Loucy (cell line): ENCODE results near the gene GPATCH4.

Experiments
- H2AFZ ChIP-seq: fragments of 200-600 bp; sonication (generic); 2 replicates; pipeline ENCODE4 v1.6.0; 2016; ENCODE audit warnings: antibody characterized with exemption, mild to moderate bottlenecking, low read length, moderate library complexity
- H3F3A ChIP-seq: fragments of 200-600 bp; 2 replicates; pipeline ENCODE4 v1.6.0; 2016; ENCODE audit warnings: antibody characterized with exemption, low read depth, mild to moderate bottlenecking
- H3K27me3 ChIP-seq: fragments of 200-600 bp; sonication (generic); 2 replicates; pipeline ENCODE4 v1.6.1; 2014; ENCODE audit warnings: low read length, mild to moderate bottlenecking; ENCODE audit not compliant: insufficient read depth, poor library complexity, severe bottlenecking
- H3K36me3 ChIP-seq: fragments of 200-600 bp; sonication (generic); 2 replicates; pipeline ENCODE4 v1.6.1; 2016; ENCODE audit warnings: low read length; ENCODE audit not compliant: insufficient read depth
- H3K4me1 ChIP-seq: fragments of 200-600 bp; sonication (generic); 2 replicates; pipeline ENCODE4 v1.5.1; 2014; ENCODE audit warnings: low read length, mild to moderate bottlenecking; ENCODE audit not compliant: insufficient read depth, poor library complexity, severe bottlenecking
- H3K4me2 ChIP-seq: fragments of 200-600 bp; sonication (generic); 2 replicates; pipeline ENCODE4 v1.6.0; 2014; ENCODE audit warnings: antibody characterized with exemption, low read length, low read depth, mild to moderate bottlenecking; ENCODE audit not compliant: poor library complexity, severe bottlenecking
- H3K4me3 ChIP-seq: fragments of 200-600 bp; sonication (generic); 2 replicates; pipeline ENCODE4 v1.5.1; 2014; ENCODE audit warnings: low read length, mild to moderate bottlenecking, mixed read lengths; ENCODE audit not compliant: poor library complexity, severe bottlenecking
- H3K79me2 ChIP-seq: fragments of 200-600 bp; sonication (generic); 2 replicates; pipeline ENCODE4 v1.6.1; 2014; ENCODE audit warnings: low read length; ENCODE audit not compliant: insufficient read depth
- H3K9ac ChIP-seq: fragments of 200-600 bp; sonication (generic); 2 replicates; pipeline ENCODE4 v1.6.0; 2014; ENCODE audit warnings: mild to moderate bottlenecking, low read depth, low read length, moderate library complexity; ENCODE audit not compliant: poor library complexity, severe bottlenecking
- H3K9me2 ChIP-seq: fragments of 200-600 bp; sonication (generic); replicated peaks from 2 replicates; pipeline ENCODE4 v1.6.1; 2016; ENCODE audit warnings: low read depth, low read length, mixed read lengths
- H3K9me3 ChIP-seq: fragments of 200-600 bp; sonication (generic); 2 replicates; pipeline ENCODE4 v1.6.1; 2014; ENCODE audit warnings: mild to moderate bottlenecking, antibody characterized with exemption, low read length, low read depth; ENCODE audit not compliant: insufficient read depth
- H4K20me1 ChIP-seq: fragments of 200-600 bp; sonication (generic); 2 replicates; pipeline ENCODE4 v1.6.0; 2014; ENCODE audit warnings: antibody characterized with exemption, low read length, mild to moderate bottlenecking; ENCODE audit not compliant: insufficient read depth, poor library complexity, severe bottlenecking
- EZH2phosphoT487 ChIP-seq: fragments of 200-600 bp; IDR thresholded peaks from 2 replicates; pipeline ENCODE4 v1.6.1; 2018; ENCODE audit warnings: antibody characterized with exemption, mild to moderate bottlenecking, moderate library complexity, borderline replicate concordance
- TF ChIP-seq, protein P1 (sequence below): fragments of 200-600 bp; sonication (generic); conservative IDR thresholded peaks from 2 replicates; pipeline ENCODE4 v1.5.1; 2014; ENCODE audit warnings: mild to moderate bottlenecking, antibody characterized with exemption, low read length

The GPATCH4 gene

DNA sequence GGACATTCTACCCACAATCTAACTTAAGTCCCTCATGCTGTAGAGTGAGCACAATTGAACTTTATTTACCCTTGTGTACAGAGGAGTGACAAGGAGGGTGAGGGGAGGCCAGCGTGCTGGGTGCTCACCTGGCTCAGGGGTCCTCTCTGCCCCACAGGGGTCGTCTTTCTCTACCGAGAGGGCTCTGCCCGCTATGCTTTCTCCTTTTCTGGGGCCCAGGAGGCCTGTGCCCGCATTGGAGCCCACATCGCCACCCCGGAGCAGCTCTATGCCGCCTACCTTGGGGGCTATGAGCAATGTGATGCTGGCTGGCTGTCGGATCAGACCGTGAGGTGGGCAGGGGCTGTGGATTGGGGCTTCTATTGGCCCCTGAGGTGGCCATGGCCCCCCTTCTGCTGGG, 46.1 kb upstream of the GPATCH4 start:
- TF ChIP-seq, protein P1, sequence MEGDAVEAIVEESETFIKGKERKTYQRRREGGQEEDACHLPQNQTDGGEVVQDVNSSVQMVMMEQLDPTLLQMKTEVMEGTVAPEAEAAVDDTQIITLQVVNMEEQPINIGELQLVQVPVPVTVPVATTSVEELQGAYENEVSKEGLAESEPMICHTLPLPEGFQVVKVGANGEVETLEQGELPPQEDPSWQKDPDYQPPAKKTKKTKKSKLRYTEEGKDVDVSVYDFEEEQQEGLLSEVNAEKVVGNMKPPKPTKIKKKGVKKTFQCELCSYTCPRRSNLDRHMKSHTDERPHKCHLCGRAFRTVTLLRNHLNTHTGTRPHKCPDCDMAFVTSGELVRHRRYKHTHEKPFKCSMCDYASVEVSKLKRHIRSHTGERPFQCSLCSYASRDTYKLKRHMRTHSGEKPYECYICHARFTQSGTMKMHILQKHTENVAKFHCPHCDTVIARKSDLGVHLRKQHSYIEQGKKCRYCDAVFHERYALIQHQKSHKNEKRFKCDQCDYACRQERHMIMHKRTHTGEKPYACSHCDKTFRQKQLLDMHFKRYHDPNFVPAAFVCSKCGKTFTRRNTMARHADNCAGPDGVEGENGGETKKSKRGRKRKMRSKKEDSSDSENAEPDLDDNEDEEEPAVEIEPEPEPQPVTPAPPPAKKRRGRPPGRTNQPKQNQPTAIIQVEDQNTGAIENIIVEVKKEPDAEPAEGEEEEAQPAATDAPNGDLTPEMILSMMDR: no peak
- no peak for TF ChIP-seq EZH2phosphoT487
- Histone ChIP-seq H3K4me2 (no peak overlapping the region), H3K9me3 (no peaks in the 10 kb centered on the region), H3K27me3 (no peaks in the 10 kb centered on the region), H3K9me2 (no peaks in the 10 kb centered on the region), H2AFZ (no peak overlapping the region), H3F3A (no peaks in the 10 kb centered on the region), H3K36me3 (no peaks in the 10 kb centered on the region), H3K79me2 (no peaks in the 10 kb centered on the region), H3K4me3 (no peak overlapping the region), H4K20me1 (no peaks in the 10 kb centered on the region), H3K4me1 (peaks cover 18% of the 10 kb centered on the region), H3K9ac (no peak overlapping the region)

DNA sequence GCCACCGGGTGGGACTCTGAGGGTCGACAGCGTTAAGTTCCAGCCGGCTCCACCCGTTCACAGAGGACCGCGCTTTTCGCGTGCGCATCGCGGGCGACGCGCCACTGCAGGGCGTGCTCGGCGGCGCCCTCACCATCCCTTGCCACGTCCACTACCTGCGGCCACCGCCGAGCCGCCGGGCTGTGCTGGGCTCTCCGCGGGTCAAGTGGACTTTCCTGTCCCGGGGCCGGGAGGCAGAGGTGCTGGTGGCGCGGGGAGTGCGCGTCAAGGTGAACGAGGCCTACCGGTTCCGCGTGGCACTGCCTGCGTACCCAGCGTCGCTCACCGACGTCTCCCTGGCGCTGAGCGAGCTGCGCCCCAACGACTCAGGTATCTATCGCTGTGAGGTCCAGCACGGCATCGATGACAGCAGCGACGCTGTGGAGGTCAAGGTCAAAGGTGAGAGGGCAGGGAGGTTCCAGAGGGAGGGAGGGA, 45.5 kb upstream of the GPATCH4 start:
- Histone ChIP-seq H3K9ac (no peak overlapping the region), H3F3A (no peaks in the 10 kb centered on the region), H3K9me2 (no peaks in the 10 kb centered on the region), H3K27me3 (no peaks in the 10 kb centered on the region), H2AFZ (no peak overlapping the region), H4K20me1 (no peaks in the 10 kb centered on the region), H3K9me3 (no peaks in the 10 kb centered on the region), H3K4me2 (no peak overlapping the region), H3K36me3 (no peaks in the 10 kb centered on the region), H3K79me2 (no peaks in the 10 kb centered on the region), H3K4me3 (no peak overlapping the region), H3K4me1 (peaks cover 18% of the 10 kb centered on the region)
- TF ChIP-seq EZH2phosphoT487: no peak
- TF ChIP-seq, protein P1: no peak

DNA sequence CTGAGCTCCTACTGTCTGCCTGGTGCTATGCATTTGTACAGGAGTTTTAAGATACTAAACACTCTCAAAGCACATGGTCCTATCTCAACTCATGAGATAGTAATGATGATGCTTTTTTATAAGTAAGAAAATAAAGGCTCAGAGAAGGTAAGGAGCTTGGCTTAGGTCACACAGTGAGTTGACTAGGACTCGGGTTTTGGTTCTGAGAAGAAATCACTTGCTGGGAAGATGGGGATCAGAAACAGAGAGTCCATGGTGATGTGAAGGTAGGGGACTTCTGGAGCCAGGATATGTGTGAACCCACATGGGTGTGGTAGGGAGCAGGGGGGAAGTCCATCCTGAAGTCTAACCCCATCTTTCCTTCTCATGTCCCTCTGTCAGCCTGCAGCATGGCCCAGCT, 44.4 kb upstream of the GPATCH4 start:
- no peak overlapping the region for H3K4me3 ChIP-seq
- H3F3A ChIP-seq: no peaks in the 10 kb centered on the region
- no peaks in the 10 kb centered on the region for H4K20me1 ChIP-seq
- no peak for TF ChIP-seq EZH2phosphoT487
- TF ChIP-seq, protein P1: no peak
- H3K9me2 ChIP-seq: no peaks in the 10 kb centered on the region
- H3K9ac ChIP-seq: no peak overlapping the region
- no peaks in the 10 kb centered on the region for H3K36me3 ChIP-seq
- peaks cover 18% of the 10 kb centered on the region for H3K4me1 ChIP-seq
- H3K79me2 ChIP-seq: no peaks in the 10 kb centered on the region
- H3K27me3 ChIP-seq: no peaks in the 10 kb centered on the region
- H2AFZ ChIP-seq: no peak overlapping the region
- no peaks in the 10 kb centered on the region for H3K9me3 ChIP-seq
- no peak overlapping the region for H3K4me2 ChIP-seq
